Spleen (tissue), 11 donors: Measurements from ENCODE around the gene RPS6KC1. TPM values are rescaled to one million over a fixed set of nuclear protein-coding genes. Genes with fewer than 3 reads are reported as not detected.
"Not testable (repeated sequence)": the region's sequence is repeated elsewhere in the genome, so short reads cannot be mapped to it uniquely, and the experiment has no call there.

Source experiments
- DNase-seq: peaks from one replicate; pipeline ENCODE4 v3.0.0-alpha.2; 2020
- H3K27ac ChIP-seq, 8 donors: fragments of 200-600 bp; sonication (generic) in 7 of 8; 1 replicate in 4 of 8; 2 replicates in 4 of 8; pipeline versions ENCODE4 v1.5.0 to v1.8.0; 2016 to 2021; ENCODE audit warnings: inconsistent platforms in 4 of 8, mild to moderate bottlenecking in 4 of 8, moderate library complexity in 1 of 8
- H3K27me3 ChIP-seq, 7 donors: fragments of 200-600 bp; sonication (generic) in 6 of 7; replicated peaks in 1 of 7; 1 replicate in 4 of 7; 2 replicates in 3 of 7; pipeline versions ENCODE4 v1.5.0 to v1.8.0; 2016 to 2021; ENCODE audit warnings: inconsistent platforms in 3 of 7, mild to moderate bottlenecking in 1 of 7
- H3K36me3 ChIP-seq, 6 donors: fragments of 200-600 bp; sonication (generic) in 5 of 6; 1 replicate in 4 of 6; 2 replicates in 2 of 6; pipeline versions ENCODE4 v1.5.0 to v1.8.0; 2016 to 2021; ENCODE audit warnings: inconsistent platforms in 2 of 6
- H3K4me1 ChIP-seq, 6 donors: fragments of 200-600 bp; sonication (generic) in 5 of 6; 1 replicate in 3 of 6; 2 replicates in 3 of 6; pipeline versions ENCODE4 v1.5.0 to v1.8.0; 2016 to 2021; ENCODE audit warnings: inconsistent platforms in 3 of 6
- H3K4me3 ChIP-seq, 8 donors: fragments of 200-600 bp; sonication (generic) in 7 of 8; 1 replicate in 4 of 8; 2 replicates in 4 of 8; pipeline versions ENCODE4 v1.5.0 to v1.8.0; 2016 to 2021; ENCODE audit warnings: inconsistent platforms in 4 of 8, mild to moderate bottlenecking in 4 of 8, moderate library complexity in 2 of 8
- H3K9me3 ChIP-seq, 8 donors: fragments of 200-600 bp; sonication (generic) in 7 of 8; 1 replicate in 4 of 8; 2 replicates in 4 of 8; pipeline versions ENCODE4 v1.5.0 to v1.8.0; 2016 to 2021; ENCODE audit warnings: inconsistent platforms in 4 of 8
- CTCF ChIP-seq, 11 experiments: fragments of 200-600 bp in 7 of 11; fragments of 450-650 bp in 4 of 11; sonication (generic) in 4 of 11; IDR thresholded peaks in 8 of 11; conservative IDR thresholded peaks in 3 of 11; 1 replicate in 7 of 11; 2 replicates in 4 of 11; pipeline versions ENCODE4 v1.4.0 to v1.8.0; 2016 to 2021; ENCODE audit warnings: antibody characterized with exemption in 11 of 11, inconsistent platforms in 4 of 11, mild to moderate bottlenecking in 1 of 11
- POLR2A ChIP-seq, 3 donors: fragments of 450-650 bp; IDR thresholded peaks; one replicate each; pipeline ENCODE4 v1.5.1; 2017; ENCODE audit warnings: antibody characterized with exemption in 3 of 3, mild to moderate bottlenecking in 1 of 3
- POLR2AphosphoS5 ChIP-seq, 3 donors: sonication (generic); formaldehyde crosslinking; IDR thresholded peaks; one replicate each; pipeline ENCODE4 v1.5.1; 2017; ENCODE audit warnings: antibody characterized with exemption in 3 of 3
- WGBS, 5 donors: extraction: QIAGEN DNeasy Blood & Tissue Kit in 3 of 5; methylation state at CpG; one replicate each; pipeline versions ENCODE4 v1.1.5 to v1.1.7; 2013 to 2018; 5-methylcytosine and 5-hydroxymethylcytosine counted together
- intact Hi-C: fragments of 100-400 bp; cut with DNase I; formaldehyde crosslinking; loops from one replicate; pipeline ENCODE4 v1.15.0; 2023; ENCODE audit warnings: low total_unique reads
- polyA plus RNA-seq, 3 donors: library from polyadenylated mRNA; stranded (reverse); fragments of 200-250 nt; gene quantifications; one replicate each; pipeline ENCODE4 v1.2.1, GENCODE V29; 2013
- total RNA-seq, 7 donors: library from RNA; depleted of rRNA in 3 of 7; stranded (reverse); fragments of >200 nt in 3 of 7; fragmentation: NEBNext Ultra II Directional in 4 of 7; extraction: Animal tissue kit (Norgen Biotek cat#: 25700) in 4 of 7; gene quantifications; one replicate each; pipeline versions ENCODE4 v1.1.0 to v1.2.1, GENCODE V29; 2016 to 2021
- donor health status: healthy with polysubstance abuse.
- donor health status: DM: no; HTN: no; CAD: no; lungs with moderate emphysema.
- donor health status: DM: no; HTN: no; CAD: no.
- donor health status: Bipolar disorder and iron deficiency.
- donor health status: healthy.
- donor health status: DM: no; HTN: no; CAD: no.
- donor health status: DM: yes; HTN: yes; CAD: no.

Gene RPS6KC1
- total and polyA plus RNA-seq, 10 donors = 2.8 to 33.5 (median 22.9) TPM

DNA sequence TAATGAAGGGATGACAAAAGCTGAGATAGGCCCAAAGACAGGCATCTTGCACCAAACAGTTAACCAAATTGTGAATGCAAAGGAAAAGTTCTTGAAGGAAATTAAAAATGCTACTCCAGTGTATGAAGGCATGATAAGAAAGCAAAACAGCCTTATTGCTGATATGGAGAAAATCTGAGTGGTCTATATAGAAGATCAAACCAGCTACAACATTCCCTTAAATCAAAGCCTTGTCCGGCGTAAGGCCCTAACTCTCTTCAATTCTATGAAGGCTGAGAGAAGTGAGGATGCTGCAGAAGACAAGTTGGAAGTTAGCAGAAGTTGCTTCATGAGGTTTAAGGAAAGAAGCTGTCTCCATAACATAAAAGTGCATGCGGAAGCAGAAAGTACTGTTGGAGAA is 31.0 kb upstream of the RPS6KC1 start:
- Histone ChIP-seq H3K4me3 (no peak overlapping the region), H3K9me3 (peaks cover 0 to 2% (median 0%) of the 10 kb centered on the region in 8 donors), H3K27me3 (peaks cover 0 to 6% (median 0%) of the 10 kb centered on the region in 7 donors), H3K4me1 (peaks cover 0 to 8% (median 4%) of the 10 kb centered on the region in 6 donors), H3K27ac (no peak overlapping the region), H3K36me3 (no peaks in the 10 kb centered on the region)
- intact Hi-C loops = no loop called here
- DNase-seq = no peak
- no peak for TF ChIP-seq POLR2A (IDR thresholded peaks at IDR 0.05)
- TF ChIP-seq CTCF (IDR thresholded peaks at IDR 0.05 in 8 of 11, conservative IDR thresholded peaks at IDR 0.05 in 3 of 11) = no peak
- WGBS, 5 donors = 97 to 99% (median 98%) methylated on average over 3 of the region's 3 CpGs

DNA sequence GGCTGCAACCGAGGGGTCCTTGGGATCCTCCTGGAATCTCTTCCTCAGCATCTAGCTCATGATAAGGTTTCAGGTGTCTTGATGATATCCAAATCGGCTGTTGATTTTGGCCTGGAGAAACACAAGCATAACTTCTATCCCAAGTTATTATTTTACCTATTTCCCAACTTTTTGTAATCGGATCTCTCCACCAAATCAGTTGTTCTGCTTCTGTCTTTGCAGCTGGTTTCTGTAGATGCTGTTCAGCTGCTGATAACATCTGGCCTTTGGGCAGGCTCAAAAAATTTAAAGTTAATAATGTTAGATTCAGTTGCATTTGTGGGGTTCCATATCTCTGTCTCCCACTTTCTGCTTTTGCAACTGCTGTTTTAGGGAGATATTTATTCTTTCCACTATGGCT is 24.0 kb upstream of the RPS6KC1 start:
- intact Hi-C loops, DNase-seq: not testable (repeated sequence)
- 77 to 92% (median 86%) methylated on average over 3 of the region's 3 CpGs for WGBS, 5 donors

DNA sequence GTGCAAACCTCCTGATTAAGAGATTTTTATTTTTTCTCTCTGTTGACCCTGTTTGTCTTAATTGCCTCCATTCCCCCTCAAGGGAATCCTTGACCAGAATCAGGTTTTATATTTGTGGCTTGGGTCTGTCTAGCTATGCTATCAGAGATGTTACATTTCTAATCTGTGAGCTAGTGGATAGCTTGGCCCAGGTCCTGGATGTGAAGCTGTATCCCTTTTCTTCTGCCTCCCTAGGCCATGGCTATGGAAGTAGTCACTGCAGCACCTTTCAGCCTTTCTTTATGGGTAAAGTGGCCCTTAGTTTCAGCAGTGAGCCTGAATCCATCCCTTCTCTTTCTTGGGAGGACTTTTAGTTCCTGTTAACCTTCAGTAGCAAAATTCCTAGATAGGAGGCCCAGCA is 18.4 kb upstream of the RPS6KC1 start:
- DNase-seq = no peak
- Histone ChIP-seq H3K27ac (no peak overlapping the region), H3K4me3 (no peak overlapping the region), H3K4me1 (no peaks in the 10 kb centered on the region), H3K36me3 (no peaks in the 10 kb centered on the region), H3K27me3 (peaks cover 0 to 49% (median 5%) of the 10 kb centered on the region in 7 donors), H3K9me3 (no peaks in the 10 kb centered on the region)
- no peak for TF ChIP-seq POLR2AphosphoS5 (IDR thresholded peaks at IDR 0.05)
- TF ChIP-seq POLR2A (IDR thresholded peaks at IDR 0.05) = no peak
- TF ChIP-seq CTCF (IDR thresholded peaks at IDR 0.05 in 8 of 11, conservative IDR thresholded peaks at IDR 0.05 in 3 of 11) = no peak
- intact Hi-C loops = no loop called here

More for the DNA sequence above, 24.0 kb upstream of the RPS6KC1 start:
- Histone ChIP-seq H3K27me3 (peaks cover 0 to 28% (median 0%) of the 10 kb centered on the region in 7 donors), H3K9me3 (peaks cover 0 to 14% (median 6%) of the 10 kb centered on the region in 8 donors)
- H3K36me3 ChIP-seq, H3K27ac ChIP-seq, H3K4me3 ChIP-seq, H3K4me1 ChIP-seq: not testable (repeated sequence)

GRCh38 chr1:213034713-213035112 is 16.3 kb upstream of the RPS6KC1 start:
- no peaks in the 10 kb centered on the region for H3K9me3 ChIP-seq
- no peaks in the 10 kb centered on the region for H3K36me3 ChIP-seq
- H3K4me3 ChIP-seq = no peak overlapping the region
- peaks cover 0 to 42% (median 5%) of the 10 kb centered on the region in 7 donors for H3K27me3 ChIP-seq
- H3K4me1 ChIP-seq = no peaks in the 10 kb centered on the region
- no peak overlapping the region for H3K27ac ChIP-seq
- DNase-seq = no peak
- intact Hi-C loops = no loop called here
- 92 to 100% (median 97%) methylated on average over 1 of the region's 1 CpG for WGBS, 5 donors
- no peak for TF ChIP-seq POLR2AphosphoS5 (IDR thresholded peaks at IDR 0.05)
- TF ChIP-seq POLR2A (IDR thresholded peaks at IDR 0.05) = no peak
- no peak for TF ChIP-seq CTCF (IDR thresholded peaks at IDR 0.05 in 8 of 11, conservative IDR thresholded peaks at IDR 0.05 in 3 of 11)

- H3K9me3 ChIP-seq = no peaks in the 10 kb centered on the region
- intact Hi-C loops = no loop called here
- no peaks in the 10 kb centered on the region for H3K4me1 ChIP-seq
- H3K4me3 ChIP-seq = no peak overlapping the region
- H3K27ac ChIP-seq = no peak overlapping the region
- WGBS, 5 donors = 77 to 88% (median 84%) methylated on average over 2 of the region's 2 CpGs
- DNase-seq = no peak
- TF ChIP-seq POLR2A (IDR thresholded peaks at IDR 0.05) (no peak), POLR2AphosphoS5 (IDR thresholded peaks at IDR 0.05) (no peak), CTCF (IDR thresholded peaks at IDR 0.05 in 8 of 11, conservative IDR thresholded peaks at IDR 0.05 in 3 of 11) (no peak)
- H3K27me3 ChIP-seq = peaks cover 0 to 34% (median 5%) of the 10 kb centered on the region in 7 donors
- no peaks in the 10 kb centered on the region for H3K36me3 ChIP-seq
Measured at GRCh38 chr1:213035573-213035972, 15.5 kb upstream of the RPS6KC1 start.
